ENCODE results near the gene NDUFS3. TPM values are rescaled to one million over a fixed set of nuclear protein-coding genes. Genes with fewer than 3 reads are reported as not detected.

NDUFS3 gene
- total and polyA plus RNA-seq, 2 experiments from 2014 or later: 108 to 168 TPM

DNA sequence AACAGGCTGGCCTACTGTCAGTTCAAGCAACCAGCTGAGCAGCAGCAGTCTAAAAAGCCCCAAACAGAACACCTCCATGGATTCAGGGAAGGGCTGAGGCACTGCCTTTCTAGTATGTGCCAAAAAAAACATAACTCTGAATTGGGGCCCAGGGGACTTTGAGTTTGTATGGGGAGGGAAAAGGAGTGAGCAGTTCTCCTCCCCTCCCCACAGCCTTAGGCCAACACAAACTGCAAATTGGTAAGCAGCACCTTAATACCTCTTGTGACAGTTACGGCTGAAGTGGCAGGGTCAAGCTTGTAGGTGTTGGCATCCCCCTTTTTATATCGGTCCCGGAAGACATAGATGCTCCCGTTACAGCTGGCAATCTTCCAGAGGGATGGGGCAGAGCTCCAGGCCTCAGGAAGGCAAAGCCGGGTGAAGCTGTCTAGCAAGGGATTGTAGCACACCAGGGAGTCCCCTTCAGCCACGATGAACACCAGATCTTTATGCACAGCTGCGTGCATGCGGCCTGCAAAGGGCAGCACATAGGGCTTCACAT is 6.1 kb upstream of the NDUFS3 start:
- no peaks in the 10 kb centered on the region for H3K9me2 ChIP-seq (ENCODE audit: insufficient read depth)
- Mint-ChIP-seq H3K9me3 (no peaks in the 10 kb centered on the region), H3K4me1 (peaks cover 9% of the 10 kb centered on the region), H3K4me3 (no peak overlapping the region), H3K27me3 (ENCODE audit: insufficient read depth, low read depth, poor library complexity) (peaks cover 3% of the 10 kb centered on the region), H3K27ac (no peak overlapping the region), H3K36me3 (ENCODE audit: low read depth) (peaks cover 73% of the 10 kb centered on the region)
- no peak for TF ChIP-seq JUNB (IDR thresholded peaks at IDR 0.05; ENCODE audit: unreplicated experiment)
- TF ChIP-seq STAT1 (IDR thresholded peaks at IDR 0.05; ENCODE audit: unreplicated experiment): no peak
- TF ChIP-seq NANOG (IDR thresholded peaks at IDR 0.05; ENCODE audit: borderline replicate concordance): no peak
- TF ChIP-seq EZH2phosphoT487 (IDR thresholded peaks at IDR 0.05; ENCODE audit: unreplicated experiment): no peak
- TF ChIP-seq POLR2AphosphoS5 (IDR thresholded peaks at IDR 0.05; ENCODE audit: low read depth): no peak
- TF ChIP-seq ZNF462 (CRISPR knock-in tag; IDR thresholded peaks at IDR 0.05): no peak
- TF ChIP-seq, protein P1, sequence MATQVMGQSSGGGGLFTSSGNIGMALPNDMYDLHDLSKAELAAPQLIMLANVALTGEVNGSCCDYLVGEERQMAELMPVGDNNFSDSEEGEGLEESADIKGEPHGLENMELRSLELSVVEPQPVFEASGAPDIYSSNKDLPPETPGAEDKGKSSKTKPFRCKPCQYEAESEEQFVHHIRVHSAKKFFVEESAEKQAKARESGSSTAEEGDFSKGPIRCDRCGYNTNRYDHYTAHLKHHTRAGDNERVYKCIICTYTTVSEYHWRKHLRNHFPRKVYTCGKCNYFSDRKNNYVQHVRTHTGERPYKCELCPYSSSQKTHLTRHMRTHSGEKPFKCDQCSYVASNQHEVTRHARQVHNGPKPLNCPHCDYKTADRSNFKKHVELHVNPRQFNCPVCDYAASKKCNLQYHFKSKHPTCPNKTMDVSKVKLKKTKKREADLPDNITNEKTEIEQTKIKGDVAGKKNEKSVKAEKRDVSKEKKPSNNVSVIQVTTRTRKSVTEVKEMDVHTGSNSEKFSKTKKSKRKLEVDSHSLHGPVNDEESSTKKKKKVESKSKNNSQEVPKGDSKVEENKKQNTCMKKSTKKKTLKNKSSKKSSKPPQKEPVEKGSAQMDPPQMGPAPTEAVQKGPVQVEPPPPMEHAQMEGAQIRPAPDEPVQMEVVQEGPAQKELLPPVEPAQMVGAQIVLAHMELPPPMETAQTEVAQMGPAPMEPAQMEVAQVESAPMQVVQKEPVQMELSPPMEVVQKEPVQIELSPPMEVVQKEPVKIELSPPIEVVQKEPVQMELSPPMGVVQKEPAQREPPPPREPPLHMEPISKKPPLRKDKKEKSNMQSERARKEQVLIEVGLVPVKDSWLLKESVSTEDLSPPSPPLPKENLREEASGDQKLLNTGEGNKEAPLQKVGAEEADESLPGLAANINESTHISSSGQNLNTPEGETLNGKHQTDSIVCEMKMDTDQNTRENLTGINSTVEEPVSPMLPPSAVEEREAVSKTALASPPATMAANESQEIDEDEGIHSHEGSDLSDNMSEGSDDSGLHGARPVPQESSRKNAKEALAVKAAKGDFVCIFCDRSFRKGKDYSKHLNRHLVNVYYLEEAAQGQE (IDR thresholded peaks at IDR 0.05; ENCODE audit: unreplicated experiment): no peak
- TF ChIP-seq, protein P2, sequence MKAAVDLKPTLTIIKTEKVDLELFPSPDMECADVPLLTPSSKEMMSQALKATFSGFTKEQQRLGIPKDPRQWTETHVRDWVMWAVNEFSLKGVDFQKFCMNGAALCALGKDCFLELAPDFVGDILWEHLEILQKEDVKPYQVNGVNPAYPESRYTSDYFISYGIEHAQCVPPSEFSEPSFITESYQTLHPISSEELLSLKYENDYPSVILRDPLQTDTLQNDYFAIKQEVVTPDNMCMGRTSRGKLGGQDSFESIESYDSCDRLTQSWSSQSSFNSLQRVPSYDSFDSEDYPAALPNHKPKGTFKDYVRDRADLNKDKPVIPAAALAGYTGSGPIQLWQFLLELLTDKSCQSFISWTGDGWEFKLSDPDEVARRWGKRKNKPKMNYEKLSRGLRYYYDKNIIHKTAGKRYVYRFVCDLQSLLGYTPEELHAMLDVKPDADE (IDR thresholded peaks at IDR 0.05): no peak
- TF ChIP-seq, protein P3, sequence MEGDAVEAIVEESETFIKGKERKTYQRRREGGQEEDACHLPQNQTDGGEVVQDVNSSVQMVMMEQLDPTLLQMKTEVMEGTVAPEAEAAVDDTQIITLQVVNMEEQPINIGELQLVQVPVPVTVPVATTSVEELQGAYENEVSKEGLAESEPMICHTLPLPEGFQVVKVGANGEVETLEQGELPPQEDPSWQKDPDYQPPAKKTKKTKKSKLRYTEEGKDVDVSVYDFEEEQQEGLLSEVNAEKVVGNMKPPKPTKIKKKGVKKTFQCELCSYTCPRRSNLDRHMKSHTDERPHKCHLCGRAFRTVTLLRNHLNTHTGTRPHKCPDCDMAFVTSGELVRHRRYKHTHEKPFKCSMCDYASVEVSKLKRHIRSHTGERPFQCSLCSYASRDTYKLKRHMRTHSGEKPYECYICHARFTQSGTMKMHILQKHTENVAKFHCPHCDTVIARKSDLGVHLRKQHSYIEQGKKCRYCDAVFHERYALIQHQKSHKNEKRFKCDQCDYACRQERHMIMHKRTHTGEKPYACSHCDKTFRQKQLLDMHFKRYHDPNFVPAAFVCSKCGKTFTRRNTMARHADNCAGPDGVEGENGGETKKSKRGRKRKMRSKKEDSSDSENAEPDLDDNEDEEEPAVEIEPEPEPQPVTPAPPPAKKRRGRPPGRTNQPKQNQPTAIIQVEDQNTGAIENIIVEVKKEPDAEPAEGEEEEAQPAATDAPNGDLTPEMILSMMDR (conservative IDR thresholded peaks at IDR 0.05; ENCODE audit: low read depth in 2 of 2): no peak
- TF ChIP-seq ZNF114 (CRISPR knock-in tag; IDR thresholded peaks at IDR 0.05): no peak
- TF ChIP-seq EZH2 (IDR thresholded peaks at IDR 0.05; ENCODE audit: low read depth, unreplicated experiment): no peak
- no peak for TF ChIP-seq ZNF331 (CRISPR knock-in tag; IDR thresholded peaks at IDR 0.05; ENCODE audit: low read depth)
- no peak for TF ChIP-seq CREB1 (CRISPR knock-in tag; IDR thresholded peaks at IDR 0.05; ENCODE audit: low read depth)
- H3F3A ChIP-seq (replicated peaks; ENCODE audit: low read depth): peaks cover 9% of the 10 kb centered on the region; the same call in 1 of the 2 replicates
- ATAC-seq: no peak
- H3K36me3 ChIP-seq (ENCODE audit: insufficient read depth): peaks cover 23% of the 10 kb centered on the region
- no peak overlapping the region for H3K4me2 ChIP-seq
- no peaks in the 10 kb centered on the region for H3K27me3 ChIP-seq (ENCODE audit: insufficient read depth)
- H2AFZ ChIP-seq: no peak overlapping the region
- peaks cover 13% of the 10 kb centered on the region for H4K20me1 ChIP-seq (replicated peaks; ENCODE audit: insufficient read depth)
- no peak for DNase-seq (ENCODE audit: low spot score)
- H3K27ac ChIP-seq (ENCODE audit: low read depth): no peak overlapping the region
- peaks cover 2% of the 10 kb centered on the region for H3K4me1 ChIP-seq (ENCODE audit: insufficient read depth)
- H3K79me2 ChIP-seq (replicated peaks; ENCODE audit: insufficient read depth): peaks cover 32% of the 10 kb centered on the region
- H3K4me3 ChIP-seq: no peak overlapping the region

All from GM23338 (cell line).